ENCODE data around the gene DCST2. TPM values are rescaled to one million over a fixed set of nuclear protein-coding genes. Genes with fewer than 3 reads are reported as not detected.
"Not testable (repeated sequence)": the region's sequence is repeated elsewhere in the genome, so short reads cannot be mapped to it uniquely, and the experiment has no call there.

Gene DCST2
- polyA plus RNA-seq, 3 donors from 2014 or later = not detected

DNA sequence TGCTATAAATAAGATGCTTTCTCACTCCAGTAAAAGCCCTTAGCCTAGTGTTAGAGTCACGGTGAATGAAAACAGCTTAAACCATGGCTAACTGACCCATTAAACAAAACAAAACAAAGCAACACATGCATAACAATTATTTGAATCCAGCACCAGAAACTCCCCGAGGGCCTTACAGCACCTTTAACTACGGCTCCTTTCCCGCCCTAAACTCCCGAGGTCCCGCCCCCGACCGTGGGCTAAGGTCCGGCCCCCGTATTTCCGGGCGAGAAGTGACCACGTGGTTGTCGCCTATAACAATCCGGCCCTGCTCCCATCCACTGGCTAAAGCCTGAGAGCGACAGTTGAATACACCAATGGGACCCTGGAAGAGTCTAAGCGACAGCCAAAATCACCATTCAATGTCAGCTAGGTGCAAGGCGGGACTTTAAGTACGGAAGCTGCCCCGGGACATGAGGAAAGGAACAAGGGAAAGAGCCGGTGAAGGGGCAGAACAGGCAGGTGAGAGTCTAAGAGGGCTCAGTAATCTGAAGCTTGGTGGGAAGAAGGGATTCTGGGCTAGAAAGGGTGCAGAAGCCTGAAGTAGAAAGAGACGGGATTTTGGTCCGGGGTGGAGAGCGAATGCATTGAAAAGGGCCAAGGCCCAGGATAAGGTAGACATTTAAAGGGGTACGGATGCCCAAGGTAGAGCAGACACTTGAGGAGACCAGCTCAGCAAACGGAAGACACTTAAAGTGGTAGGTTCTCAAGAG lies 50.5 kb downstream of the DCST2 start, which contains the start of gene FLAD1:
FLAD1 (plus strand) TSS at position 448 of the 752 bp plus-strand sequence. CDS start 351 bp downstream, outside the sequence.
- peak within 1 kb of the TSS in 1 of 6 donors; percentile 82 for H3K27ac Mint-ChIP-seq
- H3K4me3 Mint-ChIP-seq = no peak within 1 kb of the TSS
- peaks cover 0 to 3% (median 0%) of the 10 kb centered on the region in 3 donors for H3K36me3 Mint-ChIP-seq
- DNase-seq = peak; percentile 95 to 97 (median 96)
- no peaks in the 10 kb centered on the region for H3K27me3 Mint-ChIP-seq (ENCODE audit: low read depth in 3 of 3)
- peaks cover under 1 to 2% of the 10 kb centered on the region in 2 donors for H3K4me1 Mint-ChIP-seq
- no peaks in the 10 kb centered on the region for H3K9me3 Mint-ChIP-seq

DNA sequence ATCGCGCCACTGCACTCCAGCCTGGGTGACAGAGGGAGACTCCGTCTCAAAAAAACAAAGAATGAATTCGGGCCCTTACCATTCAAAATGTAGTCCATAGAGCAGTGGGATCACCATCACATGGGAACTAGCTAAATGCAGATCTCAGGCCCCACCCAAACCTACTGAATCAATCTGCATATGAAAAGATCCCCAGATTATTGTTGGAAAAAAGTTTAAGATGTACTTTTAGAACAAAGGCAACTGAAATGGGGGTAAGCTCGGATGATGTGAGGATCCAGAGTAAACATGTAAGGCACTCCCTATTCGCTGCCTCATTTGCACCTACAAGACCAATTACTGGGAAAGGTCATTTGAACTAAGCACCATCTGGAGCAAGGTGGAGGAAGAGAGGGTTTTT lies 51.2 kb downstream of the DCST2 start:
- no peak for DNase-seq
- Mint-ChIP-seq H3K36me3 (no peaks in the 10 kb centered on the region), H3K9me3 (no peaks in the 10 kb centered on the region), H3K27ac (no peak overlapping the region), H3K4me3 (no peak overlapping the region), H3K27me3 (ENCODE audit: low read depth in 3 of 3) (no peaks in the 10 kb centered on the region), H3K4me1 (peaks cover 0 to 2% of the 10 kb centered on the region in 2 donors)

GRCh38 chr1:154978360-154978759 lies 55.2 kb downstream of the DCST2 start:
- no peaks in the 10 kb centered on the region for H3K27me3 Mint-ChIP-seq (ENCODE audit: low read depth in 3 of 3)
- peaks cover 0 to 2% of the 10 kb centered on the region in 2 donors for H3K4me1 Mint-ChIP-seq
- no peak overlapping the region for H3K27ac Mint-ChIP-seq
- H3K36me3 Mint-ChIP-seq = no peaks in the 10 kb centered on the region
- DNase-seq = no peak
- no peak overlapping the region for H3K4me3 Mint-ChIP-seq
- no peaks in the 10 kb centered on the region for H3K9me3 Mint-ChIP-seq

DNA sequence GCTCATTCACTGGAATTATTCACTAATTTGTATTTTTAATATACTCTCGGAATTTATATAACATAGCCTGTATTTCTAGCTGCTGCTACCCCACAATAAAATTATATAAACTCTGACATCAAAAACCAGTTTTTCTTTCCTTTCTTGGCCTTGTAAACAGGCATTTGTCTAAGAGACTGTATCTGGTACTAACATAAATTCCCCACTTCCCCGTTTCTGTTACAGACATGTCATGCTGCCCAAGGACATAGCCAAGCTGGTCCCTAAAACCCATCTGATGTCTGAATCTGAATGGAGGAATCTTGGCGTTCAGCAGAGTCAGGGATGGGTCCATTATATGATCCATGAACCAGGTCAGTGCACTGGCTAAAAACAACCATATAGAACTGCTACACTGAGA lies 55.8 kb downstream of the DCST2 start:
- H3K36me3 Mint-ChIP-seq; H3K27me3 Mint-ChIP-seq (ENCODE audit: low read depth in 3 of 3); H3K9me3 Mint-ChIP-seq; H3K4me1 Mint-ChIP-seq; DNase-seq: not testable (repeated sequence)
- H3K4me3 Mint-ChIP-seq = peak overlapping the region in 2 of 5 donors; percentile 22 to 54
- H3K27ac Mint-ChIP-seq = peak overlapping the region in 2 of 6 donors; percentile 50 to 61

- no peak overlapping the region for H3K27ac Mint-ChIP-seq
- H3K4me3 Mint-ChIP-seq = no peak overlapping the region
- peaks cover 0 to 1% (median 0%) of the 10 kb centered on the region in 3 donors for H3K27me3 Mint-ChIP-seq (ENCODE audit: low read depth in 3 of 3)
- no peaks in the 10 kb centered on the region for H3K36me3 Mint-ChIP-seq
- no peaks in the 10 kb centered on the region for H3K9me3 Mint-ChIP-seq
- DNase-seq = peak; percentile 65 to 68 (median 65)
- peaks cover 0 to 22% of the 10 kb centered on the region in 2 donors for H3K4me1 Mint-ChIP-seq
Measured at GRCh38 chr1:154975409-154976059, 58.0 kb downstream of the DCST2 start.

- Mint-ChIP-seq H3K4me3 (no peak overlapping the region), H3K27me3 (ENCODE audit: low read depth in 3 of 3) (peaks cover 0 to 1% (median 0%) of the 10 kb centered on the region in 3 donors), H3K9me3 (no peaks in the 10 kb centered on the region), H3K4me1 (peaks cover 0 to 22% of the 10 kb centered on the region in 2 donors), H3K36me3 (no peaks in the 10 kb centered on the region), H3K27ac (no peak overlapping the region)
- DNase-seq = peak; percentile 97 to 98 (median 98)
Measured at GRCh38 chr1:154974808-154975408, 58.7 kb downstream of the DCST2 start.

- no peak within 1 kb of the TSS for H3K4me3 Mint-ChIP-seq
- no peaks in the 10 kb centered on the region for H3K36me3 Mint-ChIP-seq
- H3K4me1 Mint-ChIP-seq = peaks cover 5 to 22% of the 10 kb centered on the region in 2 donors
- no peak within 1 kb of the TSS for H3K27ac Mint-ChIP-seq
- no peaks in the 10 kb centered on the region for H3K9me3 Mint-ChIP-seq
- DNase-seq = peak; percentile 99
- peaks cover 0 to 1% (median 0%) of the 10 kb centered on the region in 3 donors for H3K27me3 Mint-ChIP-seq (ENCODE audit: low read depth in 3 of 3)
Measured at GRCh38 chr1:154974102-154974807, 59.3 kb downstream of the DCST2 start, which contains the start of gene CKS1B. Gene CKS1B (plus strand): TSS chr1:154974681. CDS start chr1:154974746, 65 bp downstream.

- Mint-ChIP-seq H3K27me3 (ENCODE audit: low read depth in 3 of 3) (peaks cover 0 to 1% (median 0%) of the 10 kb centered on the region in 3 donors), H3K4me1 (peaks cover 8 to 22% of the 10 kb centered on the region in 2 donors), H3K27ac (no peak overlapping the region), H3K36me3 (no peaks in the 10 kb centered on the region), H3K4me3 (no peak overlapping the region), H3K9me3 (no peaks in the 10 kb centered on the region)
- DNase-seq = peak; percentile 86 to 88 (median 88)
Measured at GRCh38 chr1:154973344-154974101, 60.1 kb downstream of the DCST2 start.

- Mint-ChIP-seq H3K27ac (peak overlapping the region in 2 of 6 donors; percentile 78 to 85), H3K27me3 (ENCODE audit: low read depth in 3 of 3) (peaks cover 0 to 1% (median 0%) of the 10 kb centered on the region in 3 donors), H3K4me1 (peaks cover 8 to 22% of the 10 kb centered on the region in 2 donors), H3K36me3 (no peaks in the 10 kb centered on the region), H3K4me3 (peak overlapping the region in 1 of 5 donors; percentile 59), H3K9me3 (no peaks in the 10 kb centered on the region)
- no peak for DNase-seq
Measured at GRCh38 chr1:154972517-154973343, 60.9 kb downstream of the DCST2 start.

DNA sequence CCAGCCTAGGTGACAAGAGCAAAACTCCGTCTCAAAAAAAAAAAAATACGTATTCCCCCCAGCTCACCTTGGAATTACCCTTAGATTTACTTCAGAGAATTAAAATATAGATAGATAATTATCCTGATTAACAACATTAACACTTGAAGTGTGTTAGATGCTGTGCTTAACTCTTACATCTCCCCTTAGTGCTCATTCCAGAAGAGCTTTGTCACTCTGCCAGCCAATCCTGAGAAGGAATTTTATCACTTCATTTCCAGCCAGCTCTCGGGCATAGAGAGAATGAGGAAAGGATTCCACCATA lies 61.4 kb downstream of the DCST2 start:
- Mint-ChIP-seq H3K27me3 (ENCODE audit: low read depth in 3 of 3) (peaks cover 0 to 1% (median 0%) of the 10 kb centered on the region in 3 donors), H3K4me1 (peaks cover 8 to 22% of the 10 kb centered on the region in 2 donors), H3K4me3 (peak overlapping the region in 1 of 5 donors; percentile 15)

GRCh38 chr1:154971341-154971998 lies 62.1 kb downstream of the DCST2 start:
- H3K4me1 Mint-ChIP-seq = peaks cover 8 to 22% of the 10 kb centered on the region in 2 donors
- H3K27me3 Mint-ChIP-seq (ENCODE audit: low read depth in 3 of 3) = peaks cover 0 to 1% (median 0%) of the 10 kb centered on the region in 3 donors
- DNase-seq = no peak
- peak overlapping the region; percentile 2 to 62 (median 50) for H3K4me3 Mint-ChIP-seq
- H3K36me3 Mint-ChIP-seq = no peaks in the 10 kb centered on the region
- H3K27ac Mint-ChIP-seq = peak overlapping the region; percentile 3 to 74 (median 48)
- no peaks in the 10 kb centered on the region for H3K9me3 Mint-ChIP-seq

More for the DNA sequence above, 61.4 kb downstream of the DCST2 start:
- H3K9me3 Mint-ChIP-seq = no peaks in the 10 kb centered on the region
- peak overlapping the region in 2 of 6 donors; percentile 78 to 85 for H3K27ac Mint-ChIP-seq
- no peaks in the 10 kb centered on the region for H3K36me3 Mint-ChIP-seq
- DNase-seq = no peak
